Fibroblast of lung (primary cell): Measurements from ENCODE around the gene NAV1. TPM values are rescaled to one million over a fixed set of nuclear protein-coding genes. Genes with fewer than 3 reads are reported as not detected.

Experiments
- DNase-seq, 2 donors: peaks; one replicate each; pipeline versions ENCODE4 v3.0.0 to v3.0.0-alpha.2; 2010; ENCODE audit warnings: low read depth in 2 of 2
- H2AFZ ChIP-seq: 2 replicates; pipeline ENCODE4 v1.5.1; 2012; ENCODE audit warnings: low read length, control low read depth, inconsistent platforms
- H3K27ac ChIP-seq: 2 replicates; pipeline ENCODE4 v1.5.1; 2011; ENCODE audit warnings: low read length, control low read depth; ENCODE audit not compliant: insufficient read depth
- H3K27me3 ChIP-seq: 2 replicates; pipeline ENCODE4 v1.5.1; 2011; ENCODE audit warnings: mild to moderate bottlenecking, low read length; ENCODE audit not compliant: control insufficient read depth, insufficient read depth
- H3K36me3 ChIP-seq: 2 replicates; pipeline ENCODE4 v1.5.1; 2011; ENCODE audit warnings: low read length; ENCODE audit not compliant: control insufficient read depth, insufficient read depth
- H3K4me1 ChIP-seq: 2 replicates; pipeline ENCODE4 v1.5.1; 2011; ENCODE audit warnings: low read length; ENCODE audit not compliant: control insufficient read depth, insufficient read depth; ENCODE audit errors: extremely low read depth
- H3K4me2 ChIP-seq: 2 replicates; pipeline ENCODE4 v1.5.1; 2011; ENCODE audit warnings: low read length, control low read depth; ENCODE audit not compliant: insufficient read depth; ENCODE audit errors: extremely low read depth
- H3K4me3 ChIP-seq, 4 experiments: fragments of 200-600 bp in 1 of 4; sonication (generic) in 1 of 4; replicated peaks in 1 of 4; 2 replicates each; pipeline ENCODE4 v1.5.1; 2011 to 2016; ENCODE audit warnings: low read length in 4 of 4, low read depth in 3 of 4, mild to moderate bottlenecking in 3 of 4, control low read depth in 2 of 4, inconsistent platforms in 1 of 4, mixed read lengths in 1 of 4; ENCODE audit not compliant: insufficient read depth in 1 of 4; ENCODE audit errors: control extremely low read depth in 1 of 4
- H3K79me2 ChIP-seq: 2 replicates; pipeline ENCODE4 v1.5.1; 2012; ENCODE audit warnings: mild to moderate bottlenecking, low read length, inconsistent platforms; ENCODE audit not compliant: control insufficient read depth, insufficient read depth
- H3K9ac ChIP-seq: 2 replicates; pipeline ENCODE4 v1.5.1; 2011; ENCODE audit warnings: mild to moderate bottlenecking, low read length, control low read depth; ENCODE audit not compliant: insufficient read depth
- H3K9me3 ChIP-seq: 2 replicates; pipeline ENCODE4 v1.5.1; 2012; ENCODE audit warnings: low read depth, low read length; ENCODE audit not compliant: control insufficient read depth, insufficient read depth
- H4K20me1 ChIP-seq: 2 replicates; pipeline ENCODE4 v1.5.1; 2011; ENCODE audit warnings: low read length; ENCODE audit not compliant: control insufficient read depth, insufficient read depth; ENCODE audit errors: extremely low read depth
- CTCF ChIP-seq, 2 donors: IDR thresholded peaks in 1 of 2; conservative IDR thresholded peaks in 1 of 2; 1 replicate in 1 of 2; 2 replicates in 1 of 2; pipeline ENCODE4 v1.5.1; 2011 to 2012; ENCODE audit warnings: low read length in 2 of 2, control low read depth in 1 of 2, inconsistent platforms in 1 of 2, low read depth in 1 of 2, mild to moderate bottlenecking in 1 of 2
- EZH2 ChIP-seq: IDR thresholded peaks from 2 replicates; pipeline ENCODE4 v1.5.1; 2012; ENCODE audit warnings: low read length, control low read depth, mild to moderate bottlenecking; ENCODE audit errors: missing control alignments
- polyA plus RNA-seq, 2 donors: library from polyadenylated mRNA; depleted of rRNA in 1 of 2; stranded (reverse) in 1 of 2; unstranded in 1 of 2; fragments of >200 nt; gene quantifications; 2 replicates each; pipeline ENCODE4 v1.2.1, GENCODE V29; 2011 to 2012; ENCODE audit warnings: missing spikeins in 1 of 2
- total RNA-seq: library from RNA; depleted of rRNA; stranded (reverse); fragments of >200 nt; gene quantifications from 2 replicates; pipeline ENCODE4 v1.2.1, GENCODE V29; 2014

Gene NAV1
- total and polyA plus RNA-seq, 2 donors (not counting 1 experiment from before 2014, with no cell fraction given), result 19.8 to 64.0 TPM

- TF ChIP-seq EZH2 (no peak), CTCF (conservative IDR thresholded peaks at IDR 0.05 in 1 of 2, IDR thresholded peaks at IDR 0.05 in 1 of 2; ENCODE audit: low read depth in 1 of 2, low read length in 2 of 2) (no peak)
- peak overlapping the region; percentile 59 to 86 (median 77) for H3K4me3 ChIP-seq
- no peak overlapping the region for H2AFZ ChIP-seq
- peak; percentile 49 to 77 for DNase-seq
- H3K27me3 ChIP-seq, result no peaks in the 10 kb centered on the region
- H4K20me1 ChIP-seq, result no peaks in the 10 kb centered on the region
- H3K9me3 ChIP-seq, result no peaks in the 10 kb centered on the region
- H3K36me3 ChIP-seq, result no peaks in the 10 kb centered on the region
- H3K79me2 ChIP-seq, result peaks cover 50% of the 10 kb centered on the region
- H3K4me2 ChIP-seq, result peak overlapping the region; percentile 88
- H3K27ac ChIP-seq, result peak overlapping the region; percentile 71
- H3K4me1 ChIP-seq, result peaks cover 34% of the 10 kb centered on the region
- peak overlapping the region; percentile 82 for H3K9ac ChIP-seq
These were observed 869 bp downstream of the NAV1 start for GRCh38 chr1:201539561-201540431.

GRCh38 chr1:201540846-201541735 is 2.2 kb downstream of the NAV1 start:
- H4K20me1 ChIP-seq, result no peaks in the 10 kb centered on the region
- H3K27me3 ChIP-seq, result no peaks in the 10 kb centered on the region
- TF ChIP-seq EZH2 (no peak), CTCF (conservative IDR thresholded peaks at IDR 0.05 in 1 of 2, IDR thresholded peaks at IDR 0.05 in 1 of 2; ENCODE audit: low read depth in 1 of 2, low read length in 2 of 2) (no peak)
- H3K4me2 ChIP-seq, result peak overlapping the region; percentile 88
- DNase-seq, result no peak
- H3K9ac ChIP-seq, result no peak overlapping the region
- H3K27ac ChIP-seq, result peak overlapping the region; percentile 71
- H2AFZ ChIP-seq, result no peak overlapping the region
- H3K36me3 ChIP-seq, result no peaks in the 10 kb centered on the region
- H3K9me3 ChIP-seq, result no peaks in the 10 kb centered on the region
- peaks cover 24% of the 10 kb centered on the region for H3K4me1 ChIP-seq
- peak overlapping the region in 2 of 4 experiments; percentile 79 to 86 for H3K4me3 ChIP-seq
- H3K79me2 ChIP-seq, result peaks cover 61% of the 10 kb centered on the region
